Bronchial epithelial cell (primary cell): Measurements from ENCODE around the gene PHETA2. TPM values are rescaled to one million over a fixed set of nuclear protein-coding genes. Genes with fewer than 3 reads are reported as not detected.

Experiments
- DNase-seq: peaks from one replicate; pipeline ENCODE4 v3.0.0-alpha.2; 2010; ENCODE audit warnings: low read depth
- FAIRE-seq: peaks from 2 replicates; lab custom pipeline; 2011; peaks lifted over from hg19 to GRCh38; lab: Jason Lieb, UNC
- H3K27me3 ChIP-seq: 2 replicates; pipeline ENCODE4 v1.5.1; 2011; ENCODE audit warnings: low read length; ENCODE audit not compliant: control insufficient read depth, insufficient read depth
- H3K36me3 ChIP-seq: 2 replicates; pipeline ENCODE4 v1.5.1; 2011; ENCODE audit warnings: low read length; ENCODE audit not compliant: control insufficient read depth, insufficient read depth
- H3K4me3 ChIP-seq: 2 replicates; pipeline ENCODE4 v1.5.1; 2011; ENCODE audit warnings: mild to moderate bottlenecking, low read depth, low read length, control low read depth
- total RNA-seq: library from RNA; depleted of rRNA; stranded (reverse); fragments of >200 nt; gene quantifications from 2 replicates; pipeline ENCODE4 v1.2.1, GENCODE V29; 2014
- TF ChIP-seq, protein P1 (sequence below): IDR thresholded peaks from 2 replicates; pipeline ENCODE4 v1.5.1; 2011; ENCODE audit warnings: mild to moderate bottlenecking, moderate library complexity, low read length, control low read depth, inconsistent platforms; ENCODE audit not compliant: insufficient read depth, severe bottlenecking

PHETA2 gene
- total RNA-seq, 1 donor from 2014 or later, result 3.4 TPM

DNA sequence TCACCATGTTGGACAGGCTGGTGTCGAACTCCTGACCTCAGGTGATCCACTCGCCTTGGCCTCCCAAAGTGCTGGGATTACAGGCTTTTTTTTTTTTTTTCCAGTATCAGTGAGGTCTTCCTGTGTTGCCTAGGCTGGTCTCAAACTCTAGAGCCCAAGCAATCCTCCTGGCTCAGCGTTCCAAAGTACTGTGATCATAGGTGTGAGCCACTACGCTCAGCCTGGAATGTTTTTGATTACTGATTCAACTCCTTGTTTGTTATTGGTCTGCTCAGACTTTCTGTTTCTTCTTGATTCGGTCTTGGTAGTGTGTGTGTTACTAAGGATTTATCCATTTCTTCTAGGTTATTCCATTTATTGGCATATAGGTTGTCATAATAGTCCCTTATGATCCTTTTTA, 34.8 kb upstream of the PHETA2 start:
- H3K36me3 ChIP-seq, result no peaks in the 10 kb centered on the region
- DNase-seq (no peak), FAIRE-seq (no peak)
- H3K27me3 ChIP-seq, result no peaks in the 10 kb centered on the region
- TF ChIP-seq, protein P1, sequence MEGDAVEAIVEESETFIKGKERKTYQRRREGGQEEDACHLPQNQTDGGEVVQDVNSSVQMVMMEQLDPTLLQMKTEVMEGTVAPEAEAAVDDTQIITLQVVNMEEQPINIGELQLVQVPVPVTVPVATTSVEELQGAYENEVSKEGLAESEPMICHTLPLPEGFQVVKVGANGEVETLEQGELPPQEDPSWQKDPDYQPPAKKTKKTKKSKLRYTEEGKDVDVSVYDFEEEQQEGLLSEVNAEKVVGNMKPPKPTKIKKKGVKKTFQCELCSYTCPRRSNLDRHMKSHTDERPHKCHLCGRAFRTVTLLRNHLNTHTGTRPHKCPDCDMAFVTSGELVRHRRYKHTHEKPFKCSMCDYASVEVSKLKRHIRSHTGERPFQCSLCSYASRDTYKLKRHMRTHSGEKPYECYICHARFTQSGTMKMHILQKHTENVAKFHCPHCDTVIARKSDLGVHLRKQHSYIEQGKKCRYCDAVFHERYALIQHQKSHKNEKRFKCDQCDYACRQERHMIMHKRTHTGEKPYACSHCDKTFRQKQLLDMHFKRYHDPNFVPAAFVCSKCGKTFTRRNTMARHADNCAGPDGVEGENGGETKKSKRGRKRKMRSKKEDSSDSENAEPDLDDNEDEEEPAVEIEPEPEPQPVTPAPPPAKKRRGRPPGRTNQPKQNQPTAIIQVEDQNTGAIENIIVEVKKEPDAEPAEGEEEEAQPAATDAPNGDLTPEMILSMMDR, result no peak
- no peak overlapping the region for H3K4me3 ChIP-seq

DNA sequence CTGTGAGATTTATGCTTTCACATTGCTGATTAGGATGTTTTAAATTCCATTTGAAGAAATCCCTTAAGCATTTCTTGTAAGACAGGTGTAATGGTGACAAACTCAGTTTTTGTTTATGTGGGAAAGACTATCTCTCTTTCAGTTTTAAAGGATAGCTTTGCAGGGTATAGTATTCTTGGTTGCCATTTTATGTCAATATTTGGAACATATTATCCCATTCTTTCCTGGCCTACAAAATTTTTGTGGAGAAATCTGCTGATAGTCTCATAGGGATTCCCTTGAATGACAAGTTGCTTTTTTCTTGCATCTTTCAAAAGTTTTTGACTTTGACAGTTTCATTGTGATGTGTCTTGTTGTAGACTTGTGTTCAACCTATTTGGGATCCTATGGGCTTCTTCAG, 32.3 kb upstream of the PHETA2 start:
- Histone ChIP-seq H3K27me3 (no peaks in the 10 kb centered on the region), H3K36me3 (no peaks in the 10 kb centered on the region), H3K4me3 (no peak overlapping the region)
- no peak for DNase-seq
- TF ChIP-seq, protein P1, result no peak
- no peak for FAIRE-seq

DNA sequence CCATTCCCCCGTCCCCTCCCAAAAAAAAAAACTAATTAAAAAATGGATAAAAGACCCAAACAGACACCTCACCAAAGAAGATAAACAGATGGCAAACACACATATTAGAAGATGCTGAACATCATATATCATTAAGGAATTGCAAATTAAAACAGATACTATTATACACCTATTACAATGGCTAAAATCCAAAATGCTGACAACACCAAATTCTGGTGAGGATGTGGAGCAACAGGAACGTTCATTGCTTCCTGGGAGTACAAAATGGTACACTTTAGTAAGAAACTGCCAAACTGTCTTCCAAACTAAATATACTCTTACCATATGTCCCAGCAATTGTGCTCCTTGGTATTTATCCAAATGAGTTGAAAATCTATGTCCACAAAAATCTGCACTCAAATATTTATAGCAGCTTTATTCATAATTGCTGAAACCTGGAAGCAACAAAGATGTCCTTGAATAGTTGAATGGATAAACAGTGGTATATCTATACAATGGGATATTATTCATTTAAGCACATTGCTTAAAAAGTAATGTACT, 23.3 kb upstream of the PHETA2 start:
- TF ChIP-seq, protein P1, result no peak
- no peak for FAIRE-seq
- H3K4me3 ChIP-seq, result no peak overlapping the region
- H3K36me3 ChIP-seq, result no peaks in the 10 kb centered on the region
- no peak for DNase-seq
- no peaks in the 10 kb centered on the region for H3K27me3 ChIP-seq

DNA sequence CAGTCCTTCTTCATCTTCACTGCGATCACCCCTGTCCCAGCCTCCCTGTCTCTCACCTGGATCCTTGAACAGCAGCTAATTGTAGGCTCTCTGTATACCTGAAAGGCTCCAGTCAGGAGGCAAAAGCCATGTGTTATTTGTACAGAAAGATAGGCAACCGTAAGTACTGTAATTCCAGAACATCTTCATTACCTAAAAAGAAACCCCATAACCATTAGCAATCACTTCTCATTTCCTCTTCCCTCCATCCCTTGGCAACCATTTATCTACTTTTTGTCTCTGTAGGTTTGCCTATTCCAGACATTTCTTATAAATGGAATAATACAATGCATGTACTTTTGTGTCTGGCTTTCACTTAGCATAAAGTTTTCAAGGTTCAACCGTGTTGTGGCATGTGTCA, 21.3 kb upstream of the PHETA2 start:
- H3K4me3 ChIP-seq, result no peak overlapping the region
- DNase-seq, result no peak
- H3K27me3 ChIP-seq, result no peaks in the 10 kb centered on the region
- TF ChIP-seq, protein P1, result no peak
- no peak for FAIRE-seq
- no peaks in the 10 kb centered on the region for H3K36me3 ChIP-seq

DNA sequence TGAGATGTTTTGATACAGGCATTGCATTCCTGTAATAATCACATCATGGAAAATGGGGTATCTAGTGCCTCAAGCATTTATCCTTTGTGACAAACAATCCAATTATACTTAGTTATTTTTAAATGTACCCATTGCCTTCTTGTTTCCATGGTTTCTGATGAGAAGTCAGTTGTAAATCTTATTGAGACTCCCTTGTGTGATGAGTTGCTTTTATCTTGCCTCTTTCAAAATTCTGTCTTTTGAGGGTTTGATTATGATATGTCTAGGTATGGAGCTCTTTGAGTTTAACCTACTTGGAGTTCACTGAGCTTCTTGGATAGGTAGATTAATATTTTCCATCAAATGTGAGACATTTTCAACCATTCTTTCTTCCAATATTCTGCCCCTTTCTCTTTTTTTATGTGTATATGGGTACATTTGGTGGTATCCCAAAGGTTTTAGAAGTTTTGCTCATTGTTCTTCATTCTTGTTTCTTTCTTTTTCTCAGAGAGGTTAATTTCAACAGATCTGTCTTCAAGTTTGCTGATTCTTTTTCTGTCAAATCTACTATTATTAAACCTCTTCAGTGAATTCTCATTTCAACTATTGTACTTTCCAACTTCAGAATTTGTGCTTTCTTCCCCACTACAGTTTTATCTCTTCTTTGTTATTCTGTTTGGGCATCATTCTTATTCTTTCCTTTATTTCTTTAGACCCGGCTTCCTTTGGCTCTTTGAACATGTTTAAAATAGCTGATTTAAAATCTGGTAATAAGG, 17.1 kb upstream of the PHETA2 start:
- FAIRE-seq (no peak), DNase-seq (no peak)
- Histone ChIP-seq H3K27me3 (no peaks in the 10 kb centered on the region), H3K4me3 (no peak overlapping the region), H3K36me3 (peaks cover 3% of the 10 kb centered on the region)
- TF ChIP-seq, protein P1, result no peak
